ENCODE measurements around the gene F10.

F10 gene

GRCh38 chr13:113090806-113091205 is 31.8 kb upstream of the F10 start:
- H3K79me1 ChIP-seq (replicated peaks; ENCODE audit: low read length, poor library complexity, severe bottlenecking), result no peaks in the 10 kb centered on the region
- H2BK12ac ChIP-seq (ENCODE audit: low read length in 2 of 2), result no peak overlapping the region
- no peak overlapping the region for H2BK15ac ChIP-seq (ENCODE audit: low read depth, poor library complexity, severe bottlenecking)

GRCh38 chr13:113091211-113091771 is 31.3 kb upstream of the F10 start:
- no peak overlapping the region for H2BK5ac ChIP-seq (ENCODE audit: low read depth, low read length, poor library complexity, severe bottlenecking)
- 93% methylated on average over 30 of the region's 30 CpGs for WGBS

More at GRCh38 chr13:113090806-113091205, 31.8 kb upstream of the F10 start:
- Histone ChIP-seq H3K23ac (ENCODE audit: low read length in 2 of 2) (no peak overlapping the region), H3K9me3 (ENCODE audit: control insufficient read depth, low read length) (no peaks in the 10 kb centered on the region), H4K91ac (ENCODE audit: low read length) (no peak overlapping the region), H3K27me3 (ENCODE audit: control insufficient read depth in 1 of 2, insufficient read depth in 1 of 2, low read length in 2 of 2) (peaks cover 31 to 39% of the 10 kb centered on the region in 2 experiments), H3K4me2 (ENCODE audit: low read length, poor library complexity, severe bottlenecking) (no peak overlapping the region), H3K4me3 (ENCODE audit: insufficient read depth in 1 of 2, low read depth in 1 of 2, low read length in 2 of 2) (no peak overlapping the region), H3K4ac (ENCODE audit: low read depth in 1 of 2, low read length in 2 of 2) (no peak overlapping the region), H2BK5ac (ENCODE audit: low read depth, low read length, poor library complexity, severe bottlenecking) (no peak overlapping the region), H2BK120ac (ENCODE audit: low read depth, low read length) (no peak overlapping the region), H3K9ac (ENCODE audit: low read length) (no peak overlapping the region), H2AFZ (ENCODE audit: low read depth, low read length) (no peak overlapping the region), H2AK5ac (ENCODE audit: low read length, severe bottlenecking) (no peak overlapping the region), H3K14ac (ENCODE audit: low read length in 2 of 2) (no peak overlapping the region), H4K8ac (ENCODE audit: low read length) (no peak overlapping the region), H3K27ac (ENCODE audit: low read length, poor library complexity, severe bottlenecking) (no peak overlapping the region), H3K4me1 (ENCODE audit: control insufficient read depth, insufficient read depth, low read depth, low read length) (no peaks in the 10 kb centered on the region), H3K36me3 (ENCODE audit: control insufficient read depth in 1 of 2, insufficient read depth in 2 of 2, low read depth in 1 of 2, low read length in 2 of 2) (peaks cover 0 to 2% of the 10 kb centered on the region in 2 experiments), H3K18ac (ENCODE audit: low read depth in 1 of 2, low read length in 2 of 2) (no peak overlapping the region)
- DNase-seq, result no peak
- 94% methylated on average over 24 of the region's 24 CpGs for WGBS

GRCh38 chr13:113091891-113092775 is 30.5 kb upstream of the F10 start:
- no peak for DNase-seq
- H2BK120ac ChIP-seq (ENCODE audit: low read depth, low read length), result no peak overlapping the region
- H2AFZ ChIP-seq (ENCODE audit: low read depth, low read length), result no peak overlapping the region
- peaks cover 0 to 2% of the 10 kb centered on the region in 2 experiments for H3K36me3 ChIP-seq (ENCODE audit: control insufficient read depth in 1 of 2, insufficient read depth in 2 of 2, low read depth in 1 of 2, low read length in 2 of 2)
- H4K8ac ChIP-seq (ENCODE audit: low read length), result no peak overlapping the region
- no peak overlapping the region for H3K23ac ChIP-seq (ENCODE audit: low read length in 2 of 2)
- no peak overlapping the region for H3K27ac ChIP-seq (ENCODE audit: low read length, poor library complexity, severe bottlenecking)
- no peak overlapping the region for H2BK15ac ChIP-seq (ENCODE audit: low read depth, poor library complexity, severe bottlenecking)
- no peak overlapping the region for H2AK5ac ChIP-seq (ENCODE audit: low read length, severe bottlenecking)
- H2BK12ac ChIP-seq (ENCODE audit: low read length in 2 of 2), result no peak overlapping the region
- peaks cover 31 to 39% of the 10 kb centered on the region in 2 experiments for H3K27me3 ChIP-seq (ENCODE audit: control insufficient read depth in 1 of 2, insufficient read depth in 1 of 2, low read length in 2 of 2)
- no peak overlapping the region for H4K91ac ChIP-seq (ENCODE audit: low read length)
- H3K9ac ChIP-seq (ENCODE audit: low read length), result no peak overlapping the region
- H3K4me3 ChIP-seq (ENCODE audit: insufficient read depth in 1 of 2, low read depth in 1 of 2, low read length in 2 of 2), result no peak overlapping the region
- no peak overlapping the region for H2BK5ac ChIP-seq (ENCODE audit: low read depth, low read length, poor library complexity, severe bottlenecking)
- H3K4me1 ChIP-seq (ENCODE audit: control insufficient read depth, insufficient read depth, low read depth, low read length), result no peaks in the 10 kb centered on the region
- no peak overlapping the region for H3K14ac ChIP-seq (ENCODE audit: low read length in 2 of 2)
- H3K4ac ChIP-seq (ENCODE audit: low read depth in 1 of 2, low read length in 2 of 2), result no peak overlapping the region
- no peak overlapping the region for H3K18ac ChIP-seq (ENCODE audit: low read depth in 1 of 2, low read length in 2 of 2)
- no peaks in the 10 kb centered on the region for H3K79me1 ChIP-seq (replicated peaks; ENCODE audit: low read length, poor library complexity, severe bottlenecking)
- WGBS, result 89% methylated on average over 31 of the region's 33 CpGs
- no peak overlapping the region for H3K4me2 ChIP-seq (ENCODE audit: low read length, poor library complexity, severe bottlenecking)
- H3K9me3 ChIP-seq (ENCODE audit: control insufficient read depth, low read length), result no peaks in the 10 kb centered on the region

More at GRCh38 chr13:113091211-113091771, 31.3 kb upstream of the F10 start:
- H2AFZ ChIP-seq (ENCODE audit: low read depth, low read length), result no peak overlapping the region
- H2BK120ac ChIP-seq (ENCODE audit: low read depth, low read length), result no peak overlapping the region
- H3K27ac ChIP-seq (ENCODE audit: low read length, poor library complexity, severe bottlenecking), result no peak overlapping the region
- peaks cover 0 to 2% of the 10 kb centered on the region in 2 experiments for H3K36me3 ChIP-seq (ENCODE audit: control insufficient read depth in 1 of 2, insufficient read depth in 2 of 2, low read depth in 1 of 2, low read length in 2 of 2)
- H4K91ac ChIP-seq (ENCODE audit: low read length), result no peak overlapping the region
- no peaks in the 10 kb centered on the region for H3K79me1 ChIP-seq (replicated peaks; ENCODE audit: low read length, poor library complexity, severe bottlenecking)
- H3K4me2 ChIP-seq (ENCODE audit: low read length, poor library complexity, severe bottlenecking), result no peak overlapping the region
- DNase-seq, result no peak
- no peak overlapping the region for H3K14ac ChIP-seq (ENCODE audit: low read length in 2 of 2)
- no peak overlapping the region for H3K18ac ChIP-seq (ENCODE audit: low read depth in 1 of 2, low read length in 2 of 2)
- H4K8ac ChIP-seq (ENCODE audit: low read length), result no peak overlapping the region
- no peak overlapping the region for H3K4me3 ChIP-seq (ENCODE audit: insufficient read depth in 1 of 2, low read depth in 1 of 2, low read length in 2 of 2)
- no peak overlapping the region for H2BK15ac ChIP-seq (ENCODE audit: low read depth, poor library complexity, severe bottlenecking)
- no peaks in the 10 kb centered on the region for H3K4me1 ChIP-seq (ENCODE audit: control insufficient read depth, insufficient read depth, low read depth, low read length)
- peaks cover 31 to 39% of the 10 kb centered on the region in 2 experiments for H3K27me3 ChIP-seq (ENCODE audit: control insufficient read depth in 1 of 2, insufficient read depth in 1 of 2, low read length in 2 of 2)
- no peak overlapping the region for H3K9ac ChIP-seq (ENCODE audit: low read length)
- H2BK12ac ChIP-seq (ENCODE audit: low read length in 2 of 2), result no peak overlapping the region
- no peak overlapping the region for H2AK5ac ChIP-seq (ENCODE audit: low read length, severe bottlenecking)
- H3K23ac ChIP-seq (ENCODE audit: low read length in 2 of 2), result no peak overlapping the region
- no peak overlapping the region for H3K4ac ChIP-seq (ENCODE audit: low read depth in 1 of 2, low read length in 2 of 2)
- H3K9me3 ChIP-seq (ENCODE audit: control insufficient read depth, low read length), result no peaks in the 10 kb centered on the region

- Histone ChIP-seq H2AK5ac (ENCODE audit: low read length, severe bottlenecking) (no peak overlapping the region), H3K9me3 (ENCODE audit: control insufficient read depth, low read length) (no peaks in the 10 kb centered on the region), H2BK120ac (ENCODE audit: low read depth, low read length) (no peak overlapping the region), H4K91ac (ENCODE audit: low read length) (no peak overlapping the region), H4K8ac (ENCODE audit: low read length) (no peak overlapping the region), H2AFZ (ENCODE audit: low read depth, low read length) (no peak overlapping the region), H2BK15ac (ENCODE audit: low read depth, poor library complexity, severe bottlenecking) (no peak overlapping the region), H3K27me3 (ENCODE audit: control insufficient read depth in 1 of 2, insufficient read depth in 1 of 2, low read length in 2 of 2) (peaks cover 35 to 39% of the 10 kb centered on the region in 2 experiments), H3K36me3 (ENCODE audit: control insufficient read depth in 1 of 2, insufficient read depth in 2 of 2, low read depth in 1 of 2, low read length in 2 of 2) (peaks cover 0 to 2% of the 10 kb centered on the region in 2 experiments), H3K14ac (ENCODE audit: low read length in 2 of 2) (no peak overlapping the region), H3K79me1 (replicated peaks; ENCODE audit: low read length, poor library complexity, severe bottlenecking) (no peaks in the 10 kb centered on the region), H3K27ac (ENCODE audit: low read length, poor library complexity, severe bottlenecking) (no peak overlapping the region), H3K18ac (ENCODE audit: low read depth in 1 of 2, low read length in 2 of 2) (no peak overlapping the region), H3K9ac (ENCODE audit: low read length) (no peak overlapping the region), H3K4me3 (ENCODE audit: insufficient read depth in 1 of 2, low read depth in 1 of 2, low read length in 2 of 2) (no peak overlapping the region), H3K23ac (ENCODE audit: low read length in 2 of 2) (no peak overlapping the region), H3K4ac (ENCODE audit: low read depth in 1 of 2, low read length in 2 of 2) (no peak overlapping the region), H3K4me1 (ENCODE audit: control insufficient read depth, insufficient read depth, low read depth, low read length) (peaks cover 3% of the 10 kb centered on the region), H2BK12ac (ENCODE audit: low read length in 2 of 2) (no peak overlapping the region), H2BK5ac (ENCODE audit: low read depth, low read length, poor library complexity, severe bottlenecking) (no peak overlapping the region), H3K4me2 (ENCODE audit: low read length, poor library complexity, severe bottlenecking) (no peak overlapping the region)
- no peak for DNase-seq
- WGBS, result 91% methylated on average over 25 of the region's 25 CpGs
These were observed 29.6 kb upstream of the F10 start for GRCh38 chr13:113092776-113093579.

Data from mesenchymal stem cell (in vitro differentiated cells and primary cell).